Fibroblast of skin of left biceps (primary cell): ENCODE results near the gene SMC6.

Experiments
- DNase-seq, 2 experiments: peaks; one replicate each; pipeline ENCODE4 v3.0.0-alpha.2; 2013; ENCODE audit warnings: low read depth in 2 of 2

The SMC6 gene, protein sequence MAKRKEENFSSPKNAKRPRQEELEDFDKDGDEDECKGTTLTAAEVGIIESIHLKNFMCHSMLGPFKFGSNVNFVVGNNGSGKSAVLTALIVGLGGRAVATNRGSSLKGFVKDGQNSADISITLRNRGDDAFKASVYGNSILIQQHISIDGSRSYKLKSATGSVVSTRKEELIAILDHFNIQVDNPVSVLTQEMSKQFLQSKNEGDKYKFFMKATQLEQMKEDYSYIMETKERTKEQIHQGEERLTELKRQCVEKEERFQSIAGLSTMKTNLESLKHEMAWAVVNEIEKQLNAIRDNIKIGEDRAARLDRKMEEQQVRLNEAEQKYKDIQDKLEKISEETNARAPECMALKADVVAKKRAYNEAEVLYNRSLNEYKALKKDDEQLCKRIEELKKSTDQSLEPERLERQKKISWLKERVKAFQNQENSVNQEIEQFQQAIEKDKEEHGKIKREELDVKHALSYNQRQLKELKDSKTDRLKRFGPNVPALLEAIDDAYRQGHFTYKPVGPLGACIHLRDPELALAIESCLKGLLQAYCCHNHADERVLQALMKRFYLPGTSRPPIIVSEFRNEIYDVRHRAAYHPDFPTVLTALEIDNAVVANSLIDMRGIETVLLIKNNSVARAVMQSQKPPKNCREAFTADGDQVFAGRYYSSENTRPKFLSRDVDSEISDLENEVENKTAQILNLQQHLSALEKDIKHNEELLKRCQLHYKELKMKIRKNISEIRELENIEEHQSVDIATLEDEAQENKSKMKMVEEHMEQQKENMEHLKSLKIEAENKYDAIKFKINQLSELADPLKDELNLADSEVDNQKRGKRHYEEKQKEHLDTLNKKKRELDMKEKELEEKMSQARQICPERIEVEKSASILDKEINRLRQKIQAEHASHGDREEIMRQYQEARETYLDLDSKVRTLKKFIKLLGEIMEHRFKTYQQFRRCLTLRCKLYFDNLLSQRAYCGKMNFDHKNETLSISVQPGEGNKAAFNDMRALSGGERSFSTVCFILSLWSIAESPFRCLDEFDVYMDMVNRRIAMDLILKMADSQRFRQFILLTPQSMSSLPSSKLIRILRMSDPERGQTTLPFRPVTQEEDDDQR

DNA sequence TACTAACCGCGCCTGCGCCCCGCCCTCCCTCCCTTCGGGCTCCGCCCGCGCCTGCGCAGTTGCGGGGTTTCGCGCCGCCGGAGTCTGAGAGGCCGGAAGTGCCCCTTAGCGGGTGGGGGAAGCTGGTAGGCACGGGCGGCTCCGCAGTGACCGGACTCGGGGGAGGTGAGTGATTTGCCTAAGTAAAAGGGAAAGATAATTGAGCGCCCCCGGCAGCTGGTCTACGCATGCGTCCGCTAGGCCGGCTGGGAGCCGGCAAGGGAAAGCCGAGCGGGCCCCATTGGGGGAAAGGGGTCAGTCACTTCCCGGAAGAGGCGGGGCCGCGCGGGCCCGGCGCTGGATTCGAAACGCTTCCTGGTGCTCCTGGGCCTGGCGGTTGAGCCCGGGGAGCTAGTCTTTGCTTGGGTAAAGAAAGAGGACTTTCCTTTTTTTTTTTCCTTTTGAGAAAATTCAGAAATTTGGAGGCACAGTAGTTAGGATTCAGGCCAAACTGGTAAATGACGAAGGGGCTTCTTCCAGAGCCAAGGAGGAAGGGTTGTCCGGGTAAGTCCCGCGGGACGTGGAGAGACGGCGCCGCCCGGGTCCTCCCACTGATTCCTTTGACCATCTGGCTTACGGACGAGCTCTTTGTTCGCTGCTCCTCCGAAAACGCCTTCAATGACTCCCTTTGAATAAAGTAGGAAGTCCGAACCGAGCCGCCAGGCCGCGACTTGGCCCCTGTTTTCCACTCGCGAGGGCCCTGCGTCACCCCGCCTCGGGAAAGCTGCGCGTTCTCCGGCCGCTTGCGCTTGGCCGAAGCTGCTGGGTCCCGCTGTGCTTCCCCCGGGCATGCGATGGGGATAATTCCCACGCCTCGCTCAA lies at the start of gene SMC6, which contains the start of gene GEN1:
SMC6 (minus strand) TSS at position 8 of the 861 bp plus-strand sequence. CDS start 7,864 bp downstream, outside the sequence.
GEN1 (plus strand) TSS at position 336 of the 861 bp plus-strand sequence. CDS start 5,806 bp downstream, outside the sequence.
- DNase-seq = peak; percentile 78

DNA sequence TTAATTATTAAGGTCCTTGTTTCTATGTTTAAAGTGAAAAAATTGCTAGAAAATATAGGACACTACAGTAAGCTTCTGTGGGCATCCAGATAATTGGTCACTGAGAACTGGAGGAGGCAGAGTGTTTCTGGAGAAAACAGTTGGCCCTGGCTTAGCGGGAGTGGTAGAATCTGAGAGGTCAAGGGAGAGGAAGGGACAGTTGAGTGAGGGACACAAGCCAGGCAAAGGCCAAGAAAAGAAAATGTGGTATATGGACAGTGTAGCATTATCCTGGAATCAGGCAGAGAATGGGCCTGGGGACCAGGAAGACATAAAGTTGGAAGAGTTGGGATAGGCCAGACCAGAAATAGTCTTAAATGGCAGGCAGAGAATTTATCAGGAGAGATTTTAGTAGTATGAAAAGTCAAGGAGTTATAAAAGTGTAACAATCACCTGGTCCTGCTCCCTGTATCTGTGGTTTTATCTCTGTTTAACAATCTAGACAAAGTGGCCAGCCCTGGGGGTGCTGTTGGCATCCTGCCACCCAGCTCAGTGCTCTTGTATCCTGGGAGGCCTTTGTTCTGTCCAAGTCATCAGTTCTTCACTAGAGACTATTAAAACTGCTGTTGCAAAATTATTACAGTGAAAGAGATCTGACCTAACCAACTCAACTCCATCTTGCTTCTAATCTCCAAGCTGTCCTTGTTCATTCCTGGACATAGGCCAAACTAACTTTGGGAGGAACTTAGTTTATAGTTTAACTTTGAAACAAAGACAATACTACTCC lies 47.3 kb upstream of the SMC6 start:
- no peak for DNase-seq

DNA sequence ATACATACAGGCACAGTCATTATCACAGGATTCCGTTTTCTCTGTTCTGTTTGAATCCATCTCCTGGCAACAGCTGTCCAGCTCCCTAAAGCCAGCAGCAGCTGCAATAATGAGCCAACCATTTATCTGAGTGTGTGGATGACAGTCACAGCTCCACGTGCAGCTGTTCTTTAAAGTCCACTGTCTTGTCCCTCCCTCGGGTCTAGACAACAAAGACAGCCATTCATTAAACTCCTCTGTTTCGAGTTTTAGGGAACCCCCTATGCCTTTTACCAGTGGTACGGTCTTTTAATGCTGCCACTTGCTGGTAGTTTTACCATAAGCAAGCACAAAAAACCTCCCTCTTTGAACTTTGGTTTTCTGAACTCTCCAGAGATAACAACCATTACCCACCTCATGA lies 46.6 kb upstream of the SMC6 start:
- no peak for DNase-seq

DNA sequence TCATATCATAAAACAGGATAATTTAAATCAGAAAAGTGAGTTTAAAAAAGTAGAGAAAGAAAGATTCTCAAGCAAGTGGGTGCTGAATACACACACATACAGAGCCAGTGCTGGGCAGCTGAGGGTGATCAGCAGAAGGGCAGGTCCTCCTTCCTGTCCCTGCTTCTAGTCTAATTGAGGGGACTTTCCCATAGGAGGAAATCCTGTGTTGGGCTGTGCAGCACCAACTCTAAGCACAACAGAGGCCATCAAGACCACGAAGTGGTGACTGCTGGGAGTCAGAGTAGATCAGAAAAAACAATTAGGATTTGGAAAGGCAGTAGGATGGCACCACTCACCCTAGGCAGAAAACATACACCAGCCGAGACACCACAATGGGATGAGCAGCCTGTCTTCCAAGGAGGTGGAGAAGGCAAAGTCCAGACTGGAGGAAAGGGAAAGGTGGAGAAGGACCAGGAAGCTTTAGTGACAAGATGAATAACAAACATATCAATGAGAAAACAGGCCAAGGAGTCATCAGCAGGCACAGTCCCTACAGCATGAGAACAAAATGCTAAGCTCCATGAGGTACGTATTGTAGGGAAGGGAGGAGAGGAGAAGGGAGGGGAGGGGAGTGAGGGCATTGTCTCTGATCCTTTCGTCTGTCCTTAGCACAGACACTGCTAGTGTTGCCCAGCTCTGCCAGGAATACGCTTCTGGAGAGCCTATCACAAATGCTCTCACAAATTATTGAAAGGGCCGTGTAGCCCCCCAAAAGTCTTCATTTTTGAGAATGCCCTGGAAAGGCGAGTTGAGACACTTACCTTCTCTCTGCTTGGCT lies 45.9 kb upstream of the SMC6 start:
- DNase-seq = no peak

DNA sequence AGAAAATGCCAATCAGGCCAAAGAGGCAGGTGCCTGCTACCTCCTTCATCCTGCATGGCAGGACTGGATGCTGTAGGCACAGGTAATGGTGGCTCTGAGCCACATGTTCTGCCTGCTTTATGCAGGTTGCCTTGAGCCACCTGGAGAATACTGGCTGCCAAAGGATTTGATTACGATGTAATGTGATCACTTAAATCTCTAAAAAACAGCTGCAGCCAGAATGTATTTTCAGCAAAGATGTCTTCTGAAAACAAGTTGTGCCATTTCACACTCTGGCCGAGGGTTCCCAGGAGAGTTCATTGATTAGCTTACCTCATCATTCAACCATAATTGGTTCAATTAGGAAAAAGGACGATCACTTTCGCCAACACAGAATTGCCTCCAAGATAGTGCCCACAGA lies 44.7 kb upstream of the SMC6 start:
- no peak for DNase-seq

DNA sequence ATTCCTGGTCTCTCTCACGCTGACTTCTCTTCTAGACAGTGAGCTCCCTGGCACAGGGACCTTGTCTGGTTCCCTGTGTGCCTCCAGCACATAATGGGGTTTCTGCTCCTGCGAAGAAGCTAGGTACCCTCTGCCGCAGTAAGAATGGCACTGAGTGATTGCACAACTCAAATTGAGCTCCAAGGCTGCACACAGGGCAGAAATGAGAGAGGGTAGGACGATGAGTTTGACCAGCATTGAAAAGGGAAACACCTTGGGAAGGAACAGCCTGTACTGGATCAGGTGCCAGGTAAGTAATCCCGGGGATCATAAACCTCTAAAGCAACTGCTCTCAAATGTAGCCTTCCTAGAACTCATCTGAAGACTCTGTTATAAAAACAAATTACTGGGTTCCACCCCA lies 41.7 kb upstream of the SMC6 start:
- no peak for DNase-seq

DNA sequence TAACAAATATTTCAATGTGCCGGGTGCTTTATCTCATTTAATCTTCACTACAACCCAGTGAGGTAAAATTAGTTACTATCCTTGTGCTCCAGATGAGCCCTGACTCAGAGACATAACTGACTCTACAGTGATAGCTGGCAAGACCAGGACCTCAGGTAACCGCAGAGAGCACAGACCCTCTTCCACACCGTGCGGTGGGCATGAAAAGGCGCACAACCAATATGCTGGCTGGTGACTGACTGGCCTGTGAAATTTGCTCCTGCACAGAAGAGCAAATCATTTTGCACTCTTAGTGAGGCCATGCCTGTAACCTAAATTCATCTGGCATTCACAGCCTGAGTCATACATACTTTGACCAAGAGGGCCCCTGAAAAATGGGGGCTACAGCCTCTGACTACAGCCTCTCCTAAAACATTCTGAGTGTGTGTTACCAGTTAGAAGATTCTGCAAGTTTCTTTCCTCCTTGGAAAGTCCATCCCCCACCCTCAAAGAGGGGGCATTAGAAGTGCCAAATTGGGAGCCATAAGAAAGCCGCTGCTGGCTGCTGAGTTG lies 40.3 kb upstream of the SMC6 start:
- DNase-seq = peak in 1 of 2 experiments; percentile 7

DNA sequence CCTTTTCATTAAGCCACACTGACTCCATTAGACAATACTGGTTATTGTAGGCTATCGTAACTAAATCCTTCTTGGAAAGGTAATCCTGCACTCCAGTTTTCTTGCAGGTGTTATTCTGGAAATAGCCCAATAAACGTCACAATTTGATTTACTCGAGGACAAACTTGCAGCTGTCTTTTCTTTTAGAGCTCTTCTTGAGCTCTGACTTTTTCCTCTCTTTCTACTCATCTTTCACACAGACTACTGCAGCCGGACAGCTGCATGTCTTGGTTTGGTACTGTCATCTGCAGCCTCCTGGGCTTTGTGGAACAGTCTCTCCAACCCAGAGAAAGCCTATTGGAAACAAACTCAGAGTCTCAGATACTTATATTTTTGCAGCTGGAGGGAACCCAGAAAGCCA lies 39.7 kb upstream of the SMC6 start:
- no peak for DNase-seq

DNA sequence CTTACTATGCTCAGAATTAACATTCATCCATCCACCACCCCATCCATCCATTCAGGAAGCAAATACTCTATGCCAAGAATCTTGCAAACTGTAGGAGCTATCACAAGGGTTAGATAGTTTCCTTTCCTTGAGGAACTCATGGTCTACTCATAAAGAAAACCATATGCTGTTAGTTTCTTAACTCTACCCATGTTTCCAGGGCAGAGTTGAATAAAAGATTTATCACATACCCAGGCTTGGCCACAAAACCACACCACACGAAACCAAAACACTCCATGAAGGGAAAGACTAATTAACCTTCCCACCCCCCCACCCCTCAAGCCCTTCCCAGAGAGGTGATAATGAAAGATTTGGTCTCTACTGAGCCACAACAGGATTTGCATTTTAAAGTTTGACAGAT lies 38.9 kb upstream of the SMC6 start:
- DNase-seq = peak in 1 of 2 experiments; percentile 21

DNA sequence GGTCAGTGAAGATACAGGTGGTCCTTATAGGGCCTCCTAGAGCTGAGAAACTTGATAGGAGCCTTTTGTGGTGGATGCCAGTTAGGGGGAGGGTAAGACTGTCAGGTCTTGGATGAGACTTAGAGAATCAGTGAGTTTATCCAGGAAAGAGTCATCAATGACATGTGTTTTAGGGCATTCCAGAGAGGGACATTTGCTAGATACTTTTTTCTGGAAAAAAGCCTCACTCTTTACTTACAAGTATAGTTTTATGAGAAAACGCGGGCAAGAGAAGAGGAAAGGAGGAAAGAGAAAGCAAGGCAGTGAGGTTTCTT lies 38.2 kb upstream of the SMC6 start:
- no peak for DNase-seq

DNA sequence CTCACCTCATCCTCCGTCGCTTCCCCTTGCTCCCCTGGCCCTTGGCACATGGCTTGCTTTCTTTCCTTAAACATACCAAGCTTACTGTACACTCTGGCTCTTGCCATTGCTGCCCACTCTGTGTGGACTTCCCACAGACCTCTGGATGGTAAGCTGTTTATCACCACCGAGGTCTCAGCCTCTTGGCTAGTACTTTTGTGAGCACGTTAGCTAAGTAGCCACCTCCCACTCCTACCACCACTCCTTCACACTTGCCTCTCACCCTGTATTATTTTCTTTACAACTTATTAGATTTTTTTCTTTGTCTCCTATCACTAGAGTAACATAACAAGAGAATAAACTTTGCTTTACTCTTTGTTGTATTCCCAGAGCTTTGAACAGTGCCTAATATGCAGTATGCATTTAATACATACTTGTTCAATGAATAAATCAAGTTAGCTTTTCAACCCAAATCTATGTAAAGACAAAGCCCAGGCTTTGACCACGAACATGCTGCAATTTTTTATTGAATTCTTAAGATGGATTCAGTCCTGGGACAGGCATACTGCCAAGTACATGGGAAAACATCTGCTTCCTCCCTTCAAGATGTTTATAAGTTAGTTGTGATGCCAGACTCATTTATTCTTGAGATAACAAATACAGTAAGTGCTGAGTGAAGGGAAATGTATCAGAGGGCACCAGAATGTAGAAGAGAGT lies 37.7 kb upstream of the SMC6 start:
- peak; percentile 89 to 92 for DNase-seq

DNA sequence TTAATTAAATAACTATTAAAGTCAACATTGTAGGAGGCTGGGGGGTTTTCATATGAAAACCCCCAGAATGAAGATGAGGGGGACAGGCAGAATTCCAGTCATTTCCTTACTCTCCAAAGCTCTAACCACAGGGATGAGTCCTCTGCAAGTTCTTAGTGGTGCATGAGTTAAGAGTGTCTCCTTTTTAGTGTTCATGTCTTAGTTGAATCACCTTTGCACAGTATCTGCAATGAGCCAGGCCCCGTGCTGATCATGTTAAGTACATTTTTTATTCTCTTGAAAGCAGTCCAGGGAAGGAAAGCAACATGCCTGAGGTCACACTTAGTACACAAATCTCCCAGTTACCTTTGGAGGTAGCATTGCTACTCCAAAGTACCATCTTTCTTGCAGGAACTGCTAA lies 36.9 kb upstream of the SMC6 start:
- DNase-seq = no peak

DNA sequence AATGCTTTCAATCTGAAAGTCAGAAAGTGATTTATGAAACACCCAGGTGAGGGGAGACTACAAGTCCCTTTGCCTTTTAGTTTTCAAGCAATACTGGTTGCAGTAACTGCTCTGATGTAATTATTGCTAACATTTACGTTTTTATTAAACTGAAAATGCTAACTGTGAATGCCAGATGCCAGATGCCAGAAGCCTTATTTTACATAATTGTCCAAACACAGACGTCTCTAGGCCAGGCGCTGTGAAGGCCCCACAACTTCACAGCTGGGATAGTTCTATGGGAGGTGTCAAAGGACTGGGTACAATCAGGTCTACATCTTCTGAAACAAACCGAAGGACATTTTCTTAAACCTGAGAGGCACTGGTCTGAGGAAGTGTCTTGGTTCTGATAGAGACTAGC lies 35.2 kb upstream of the SMC6 start:
- DNase-seq = no peak

DNA sequence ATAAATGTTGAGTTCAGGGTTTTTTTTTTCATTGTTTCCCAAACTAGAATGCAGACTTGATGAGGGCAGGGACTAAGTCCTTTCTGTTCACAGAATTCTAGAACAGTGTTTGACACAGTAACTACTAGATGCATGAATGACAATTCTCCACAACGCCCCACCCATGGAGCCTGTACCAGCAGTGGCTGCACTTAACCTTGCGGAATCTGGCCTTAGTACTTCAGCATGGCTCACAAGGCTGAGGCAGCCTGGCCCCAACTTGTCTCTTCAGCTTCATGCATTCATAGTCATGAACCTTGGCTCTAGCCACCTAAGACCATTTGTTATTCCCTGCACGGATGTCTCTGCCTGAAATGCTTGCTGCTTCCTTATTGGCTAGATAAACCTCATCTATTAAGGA lies 33.1 kb upstream of the SMC6 start:
- DNase-seq = no peak

DNA sequence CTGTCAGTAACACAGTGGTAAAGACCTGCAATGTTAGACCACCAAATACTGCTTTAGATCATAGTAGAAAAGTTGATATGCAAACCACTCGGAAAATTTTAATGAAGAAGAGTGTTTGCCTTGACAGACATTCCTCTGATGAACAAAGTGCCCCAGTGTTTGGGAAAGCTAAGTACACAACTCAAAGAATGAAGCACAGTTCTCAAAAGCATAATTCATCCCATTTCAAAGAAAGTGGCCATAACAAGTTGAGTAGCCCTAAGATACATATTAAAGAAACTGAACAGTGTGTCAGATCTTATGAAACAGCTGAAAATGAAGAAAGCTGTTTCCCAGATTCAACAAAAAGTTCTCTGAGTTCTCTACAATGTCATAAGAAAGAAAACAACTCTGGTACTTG lies 27.9 kb upstream of the SMC6 start:
- no peak for DNase-seq

DNA sequence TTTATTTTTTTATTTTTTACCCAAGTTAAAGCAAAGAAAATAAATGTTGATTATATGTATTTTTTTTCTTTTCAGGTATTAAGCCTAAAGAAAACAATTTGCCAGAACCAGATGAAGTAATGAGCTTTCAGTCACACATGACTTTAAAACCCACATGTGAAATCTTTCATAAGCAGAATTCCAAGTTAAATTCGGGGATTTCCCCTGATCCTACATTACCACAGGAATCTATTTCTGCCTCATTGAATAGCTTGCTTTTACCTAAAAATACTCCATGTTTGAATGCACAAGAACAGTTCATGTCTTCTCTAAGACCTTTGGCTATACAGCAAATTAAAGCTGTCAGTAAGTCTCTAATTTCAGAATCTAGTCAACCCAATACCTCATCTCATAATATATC lies 26.9 kb upstream of the SMC6 start:
- DNase-seq = no peak

DNA sequence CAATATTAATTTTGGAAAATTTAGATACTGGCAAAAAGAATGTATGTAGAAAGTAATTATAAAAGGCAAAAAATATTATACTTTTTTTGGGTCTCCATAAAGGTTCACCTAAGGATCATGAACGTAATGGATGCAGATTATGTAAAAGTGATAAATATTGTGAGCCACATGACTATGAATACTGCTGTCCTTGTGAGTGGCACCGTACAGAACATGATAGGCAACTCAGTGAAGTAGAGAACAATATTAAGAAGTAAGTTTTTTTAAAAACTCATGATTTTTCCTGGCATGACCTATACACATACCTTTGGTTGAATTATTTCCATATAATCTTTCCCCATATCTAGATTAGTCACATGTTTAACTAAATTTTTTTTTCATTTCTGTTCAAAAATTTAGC lies 18.9 kb upstream of the SMC6 start:
- DNase-seq = no peak

DNA sequence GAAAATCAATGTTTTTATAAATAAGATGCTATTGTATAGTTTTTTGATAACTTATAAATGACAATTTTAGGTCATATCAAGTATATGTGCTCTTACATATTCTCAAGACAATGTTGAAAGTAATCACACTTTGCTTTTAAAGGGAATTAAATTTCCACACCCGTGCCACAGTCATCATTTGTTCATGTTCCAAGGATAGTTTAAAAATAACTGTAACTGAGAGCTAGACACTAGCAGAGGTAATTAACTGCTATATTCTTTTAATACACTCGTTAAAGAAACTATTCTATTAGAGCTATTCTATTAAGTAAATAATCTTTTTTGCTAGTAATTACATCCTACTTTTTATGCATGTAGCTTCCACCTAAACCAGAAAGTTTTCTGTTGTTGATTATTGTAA lies 18.3 kb upstream of the SMC6 start:
- no peak for DNase-seq

DNA sequence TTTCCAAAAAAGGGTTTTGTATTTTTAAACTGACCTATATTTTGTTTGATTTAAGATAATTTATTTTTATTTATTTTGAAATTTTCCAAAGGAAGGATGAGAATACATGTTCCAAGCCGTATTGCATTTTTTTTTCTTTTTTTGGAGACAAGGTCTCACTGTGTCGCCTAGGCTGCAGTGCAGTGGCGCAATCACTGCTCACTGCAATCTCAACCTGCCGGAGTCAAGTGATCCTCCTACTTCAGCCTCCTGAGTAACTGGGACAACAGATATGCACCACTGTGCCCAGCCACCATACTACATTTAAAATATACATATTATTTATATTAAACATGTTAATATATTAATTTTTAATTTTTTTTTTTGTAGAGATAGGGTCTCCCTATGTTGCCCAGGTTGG lies 15.3 kb upstream of the SMC6 start:
- no peak for DNase-seq
